NCI-H2196 (cell line): ENCODE data around the gene NLGN1.
"Not testable (repeated sequence)": the region's sequence is repeated elsewhere in the genome, so short reads cannot be mapped to it uniquely, and the experiment has no call there.

ENCODE experiments used
- DNase-seq: peaks from one replicate; lab custom pipeline; 2025; ENCODE audit not compliant: unreplicated experiment; lab: John Stamatoyannopoulos, UW

NLGN1 gene

GRCh38 chr3:173429076-173429475 lies 31.5 kb downstream of the NLGN1 start:
- no peak for DNase-seq

DNA sequence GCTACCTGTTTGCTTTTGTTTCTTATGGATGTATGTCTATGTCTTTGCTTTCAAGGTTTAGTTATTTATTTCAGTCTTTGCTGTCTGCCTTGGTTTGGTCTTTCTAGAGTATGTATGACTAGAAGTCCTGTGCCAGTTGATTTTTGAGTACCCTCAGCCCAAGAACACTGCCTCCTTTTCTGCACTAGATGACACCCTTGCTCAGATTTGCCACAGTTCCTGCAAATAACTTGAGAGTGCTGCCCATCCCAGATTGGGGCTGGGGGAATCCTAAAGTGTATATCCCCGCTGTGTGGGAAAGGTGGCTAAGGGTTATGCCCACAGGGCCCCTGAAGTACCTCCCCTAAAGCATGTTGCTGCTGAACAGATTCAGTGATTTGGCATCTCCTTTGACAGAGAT lies 32.0 kb downstream of the NLGN1 start:
- DNase-seq = no peak

DNA sequence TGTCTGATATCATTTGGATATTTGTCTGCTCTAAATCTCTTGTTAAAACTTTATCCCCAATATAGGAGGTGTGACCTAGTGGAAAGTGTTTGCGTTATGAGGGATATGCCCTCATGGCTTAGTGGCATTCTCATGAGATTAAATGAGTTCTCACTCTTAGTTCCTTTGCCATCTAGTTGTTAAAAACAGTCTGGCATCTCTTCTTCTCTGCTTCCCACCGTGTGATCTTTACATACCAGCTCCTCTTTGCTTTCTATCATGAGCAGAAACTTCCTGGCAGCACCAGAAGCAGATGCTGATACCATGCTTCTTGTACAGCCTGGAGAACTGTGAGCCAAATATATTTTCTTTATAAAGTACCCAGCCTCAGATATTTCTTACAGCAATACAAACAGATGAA lies 33.0 kb downstream of the NLGN1 start:
- DNase-seq = no peak

- no peak for DNase-seq
Observed at GRCh38 chr3:173439004-173439403, 41.5 kb downstream of the NLGN1 start.

- DNase-seq = no peak
Observed at GRCh38 chr3:173440514-173440913, 43.0 kb downstream of the NLGN1 start.

- not testable (repeated sequence) for DNase-seq
Observed at GRCh38 chr3:173451561-173451960, 54.0 kb downstream of the NLGN1 start.

- no peak for DNase-seq
Observed at GRCh38 chr3:173463250-173463649, 65.7 kb downstream of the NLGN1 start.

GRCh38 chr3:173465112-173465511 lies 67.6 kb downstream of the NLGN1 start:
- DNase-seq = no peak

GRCh38 chr3:173465898-173466678 lies 68.5 kb downstream of the NLGN1 start:
- no peak for DNase-seq

DNA sequence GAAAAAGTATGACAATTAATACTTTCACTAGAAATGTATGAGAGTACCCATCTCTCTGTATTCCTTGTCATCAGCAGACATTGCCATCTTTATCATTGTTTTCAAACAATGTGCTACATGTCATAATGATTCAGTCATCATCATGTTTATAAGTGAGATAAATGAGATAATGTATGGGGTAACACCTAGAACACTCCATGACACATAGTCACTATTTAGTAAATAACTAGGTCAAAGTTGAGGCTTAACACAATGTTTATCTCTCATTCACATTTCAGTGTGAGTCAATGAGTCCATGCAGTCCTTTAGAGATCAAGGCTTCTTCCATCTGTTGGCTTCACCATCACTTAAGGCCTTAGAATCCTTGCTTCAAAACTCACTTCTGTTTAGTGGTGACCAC lies 70.0 kb downstream of the NLGN1 start:
- DNase-seq = no peak

GRCh38 chr3:173473237-173473636 lies 75.7 kb downstream of the NLGN1 start:
- DNase-seq = no peak

DNA sequence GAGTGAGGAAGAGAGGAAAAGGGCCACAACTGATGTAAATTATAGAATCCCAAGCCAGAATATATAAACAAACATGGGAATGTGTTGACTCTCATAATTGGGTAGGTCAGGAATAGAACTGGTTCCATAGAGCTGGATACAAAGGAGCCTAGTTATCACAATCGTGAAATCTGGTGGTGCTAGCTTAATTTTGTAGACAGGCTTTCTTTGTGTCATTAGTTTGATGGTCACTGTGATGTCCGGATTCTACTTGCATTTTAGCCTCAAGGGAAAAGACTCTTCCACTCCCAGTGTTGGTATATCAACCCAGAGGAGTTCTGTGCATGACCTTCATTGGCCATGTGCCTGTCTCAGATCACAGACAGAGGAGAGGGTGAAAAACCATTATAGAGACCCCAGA lies 81.8 kb downstream of the NLGN1 start:
- no peak for DNase-seq

DNA sequence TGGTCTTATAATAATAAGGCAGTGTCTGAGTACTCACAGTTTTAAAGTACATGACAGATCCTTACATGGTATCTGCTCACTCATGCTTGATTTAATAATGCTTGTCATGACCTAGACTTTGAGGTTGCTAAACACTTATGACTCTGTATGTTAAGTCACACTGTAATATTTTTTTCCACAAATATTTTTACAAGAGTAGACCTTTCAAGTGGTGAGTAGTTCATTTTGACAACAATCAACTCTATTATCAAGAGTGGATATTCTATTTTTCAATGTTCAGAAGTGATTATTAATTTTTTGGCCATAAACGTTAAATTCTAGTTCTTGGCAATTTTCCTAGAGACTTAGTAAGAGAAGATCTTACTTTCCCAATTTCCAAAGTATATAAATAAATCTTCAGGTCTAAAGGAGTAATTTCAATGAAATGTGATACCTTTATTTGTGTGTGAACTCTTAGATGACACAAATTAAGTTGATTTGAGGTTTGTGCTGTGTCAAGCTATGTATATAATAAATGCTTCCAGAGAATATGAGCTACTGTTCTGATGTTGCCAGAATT lies 104.5 kb downstream of the NLGN1 start:
- DNase-seq = no peak

GRCh38 chr3:173502983-173503568 lies 105.5 kb downstream of the NLGN1 start:
- peak; percentile 43 for DNase-seq

GRCh38 chr3:173510565-173510964 lies 113.0 kb downstream of the NLGN1 start:
- no peak for DNase-seq

GRCh38 chr3:173513123-173513522 lies 115.6 kb downstream of the NLGN1 start:
- DNase-seq = no peak

- DNase-seq = no peak
Observed at GRCh38 chr3:173529062-173529711, 131.6 kb downstream of the NLGN1 start.

- DNase-seq = no peak
Observed at GRCh38 chr3:173531602-173532001, 134.1 kb downstream of the NLGN1 start.

DNA sequence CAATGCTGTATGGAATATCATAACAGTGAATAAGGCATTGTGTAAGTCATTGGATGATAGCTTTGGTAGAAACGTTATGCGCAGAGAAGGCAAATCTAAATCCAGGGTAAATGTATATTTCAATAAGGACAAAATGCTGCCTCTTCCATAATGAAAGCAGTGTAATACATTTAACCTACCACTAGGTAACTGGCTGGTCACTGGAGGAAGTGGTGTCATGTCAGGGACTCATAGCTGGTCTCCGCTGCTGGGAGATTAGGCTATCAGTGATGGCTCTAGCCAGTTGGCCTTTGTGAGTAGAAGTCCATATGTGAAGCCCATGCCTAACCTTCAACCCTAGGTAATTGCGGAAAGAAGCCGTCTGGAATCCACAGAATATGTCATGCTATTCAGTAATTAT lies 140.9 kb downstream of the NLGN1 start:
- DNase-seq = no peak

- not testable (repeated sequence) for DNase-seq
Observed at GRCh38 chr3:173545590-173545989, 148.0 kb downstream of the NLGN1 start.

- DNase-seq = no peak
Observed at GRCh38 chr3:173547070-173547469, 149.5 kb downstream of the NLGN1 start.

DNA sequence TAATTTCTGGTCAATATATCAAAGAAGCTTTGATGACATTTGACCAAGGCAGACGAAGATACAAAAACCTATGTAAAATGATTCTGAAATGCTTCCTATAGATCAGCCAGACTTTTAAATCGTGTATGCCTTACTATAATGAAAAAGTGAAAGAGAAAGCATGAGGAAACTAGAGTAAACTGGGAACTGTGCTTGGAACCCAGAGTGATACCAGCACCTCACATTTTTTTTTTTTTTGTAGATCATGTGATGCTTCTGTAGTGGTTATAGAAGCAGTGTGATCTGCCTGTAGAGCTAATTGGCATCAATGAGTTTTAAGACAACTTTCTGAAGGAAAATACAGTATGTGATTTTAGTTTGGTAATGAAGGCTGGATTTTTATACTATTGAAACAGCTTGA lies 150.7 kb downstream of the NLGN1 start:
- DNase-seq = no peak
